GM12878 (cell line): ENCODE measurements around the gene CORO2B. TPM values are rescaled to one million over a fixed set of nuclear protein-coding genes. Genes with fewer than 3 reads are reported as not detected.

Source experiments
- ATAC-seq: fragments of 200-7000 bp; cut with Tn5 transposase; 3 replicates; pipeline ENCODE4 v1.9.1; 2020; ENCODE audit warnings: mild to moderate bottlenecking, moderate library complexity
- BruUV-seq: library from RNA; stranded (reverse); fragments of 400-500 nt; replicated peaks from 2 replicates; lab custom pipeline; 2021; lab: Mats Ljungman, UMichigan
- CTCF ChIA-PET: fragments of 300-600 bp; sonication (Branson Sonifier 250); formaldehyde crosslinking; extraction: SDS; loops from one replicate; lab custom pipeline; 2021; ENCODE audit warnings: inconsistent platforms; lab: Yijun Ruan, JAX
- POLR2A ChIA-PET: fragments of 350-600 bp; formaldehyde crosslinking; extraction: SDS; loops from one replicate; lab custom pipeline; 2021; ENCODE audit warnings: inconsistent platforms; lab: Charles Lee
- RAD21 ChIA-PET: fragments of 300-600 bp; sonication (Branson Sonifier 250); formaldehyde crosslinking; loops from one replicate; lab custom pipeline; 2023; ENCODE audit warnings: antibody characterized with exemption; ENCODE audit not compliant: unreplicated experiment; lab: Charles Lee
- SMC1A ChIA-PET: fragments of 300-600 bp; sonication (Branson Sonifier 250); formaldehyde crosslinking; loops from one replicate; lab custom pipeline; 2023; ENCODE audit not compliant: unreplicated experiment, uncharacterized antibody; lab: Charles Lee
- DNase-seq: peaks from one replicate; pipeline ENCODE4 v3.0.0-alpha.2; 2011; ENCODE audit warnings: low read depth, low spot score
- FAIRE-seq: peaks from 3 replicates; lab custom pipeline; 2011; peaks lifted over from hg19 to GRCh38; lab: Jason Lieb, UNC
- H2AFZ ChIP-seq: 2 replicates; pipeline ENCODE4 v1.6.0; 2011; ENCODE audit warnings: low read depth, low read length, control low read depth; ENCODE audit not compliant: control insufficient read depth
- H3K27ac ChIP-seq: 2 replicates; pipeline ENCODE4 v1.5.1; 2011; ENCODE audit warnings: control low read depth; ENCODE audit not compliant: control insufficient read depth, insufficient read depth
- H3K27me3 ChIP-seq, 2 experiments: replicated peaks in 1 of 2; 2 replicates each; pipeline versions ENCODE4 v1.6.0 to v1.6.1; 2011; ENCODE audit warnings: low read length in 1 of 2; ENCODE audit not compliant: control insufficient read depth in 2 of 2, insufficient read depth in 2 of 2
- H3K36me3 ChIP-seq, 2 experiments: 2 replicates each; pipeline ENCODE4 v1.5.1; 2011; ENCODE audit warnings: low read length in 1 of 2; ENCODE audit not compliant: control insufficient read depth in 2 of 2, insufficient read depth in 2 of 2
- H3K4me1 ChIP-seq: 2 replicates; pipeline ENCODE4 v1.6.1; 2011; ENCODE audit warnings: mild to moderate bottlenecking, low read length, moderate library complexity, mixed read lengths; ENCODE audit not compliant: control insufficient read depth, insufficient read depth
- H3K4me2 ChIP-seq: 2 replicates; pipeline ENCODE4 v1.6.0; 2011; ENCODE audit warnings: control low read depth; ENCODE audit not compliant: control insufficient read depth, insufficient read depth
- H3K4me3 ChIP-seq: fragments of 200-600 bp; sonication (generic); 2 replicates; pipeline ENCODE4 v1.5.1; 2016
- H3K79me2 ChIP-seq: 2 replicates; pipeline ENCODE4 v1.6.0; 2011; ENCODE audit warnings: low read length; ENCODE audit not compliant: control insufficient read depth, insufficient read depth
- H3K9ac ChIP-seq: 2 replicates; pipeline ENCODE4 v1.8.0; 2011; ENCODE audit warnings: low read length, control low read depth, mixed read lengths; ENCODE audit not compliant: control insufficient read depth, insufficient read depth
- H3K9me3 ChIP-seq: replicated peaks from 3 replicates; pipeline ENCODE4 v1.5.1; 2011; ENCODE audit warnings: mild to moderate bottlenecking, low read length; ENCODE audit not compliant: control insufficient read depth, insufficient read depth
- H4K20me1 ChIP-seq: 2 replicates; pipeline ENCODE4 v1.6.0; 2011; ENCODE audit not compliant: control insufficient read depth, insufficient read depth
- BMI1 ChIP-seq: fragments of 450-650 bp; IDR thresholded peaks from 2 replicates; pipeline ENCODE4 v1.6.1; 2016; ENCODE audit warnings: mild to moderate bottlenecking, moderate library complexity, borderline replicate concordance
- NFIC ChIP-seq: IDR thresholded peaks from 2 replicates; pipeline ENCODE4 v1.6.1; 2012; ENCODE audit warnings: low read depth, mild to moderate bottlenecking, inconsistent platforms, low read length, moderate library complexity
- POU2F2 ChIP-seq: IDR thresholded peaks from 3 replicates; pipeline ENCODE4 v1.6.1; 2011; ENCODE audit warnings: low read depth, mild to moderate bottlenecking, low read length, borderline replicate concordance
- RAD21 ChIP-seq: IDR thresholded peaks from 2 replicates; pipeline ENCODE4 v1.6.1; 2011; ENCODE audit warnings: mild to moderate bottlenecking, low read depth, low read length, moderate library complexity; ENCODE audit not compliant: insufficient read depth
- RBBP5 ChIP-seq: fragments of 200-600 bp; sonication (generic); conservative IDR thresholded peaks from 2 replicates; pipeline ENCODE4 v1.6.1; 2016
- TCF12 ChIP-seq: IDR thresholded peaks from 2 replicates; pipeline ENCODE4 v1.6.1; 2011; ENCODE audit warnings: low read depth, mild to moderate bottlenecking, low read length
- ZSCAN29 ChIP-seq: fragments of 450-650 bp; IDR thresholded peaks from 2 replicates; pipeline ENCODE4 v1.6.1; 2017; ENCODE audit warnings: mild to moderate bottlenecking, moderate library complexity
- WGBS: methylation state at CpG from one replicate; pipeline ENCODE4 v1.1.6; 2016; ENCODE audit warnings: low lambda C conversion rate; ENCODE audit not compliant: insufficient replicate concordance, insufficient coverage; ENCODE audit errors: missing lambda C conversion rate; 5-methylcytosine and 5-hydroxymethylcytosine counted together
- in situ Hi-C: fragments of 300-500 bp; cut with MboI; formaldehyde crosslinking; loops from 9 replicates; pipeline ENCODE4 v1.14.3; 2018; ENCODE audit warnings: mixed read lengths
- intact Hi-C: fragments of 100-400 bp; cut with micrococcal nuclease; formaldehyde crosslinking; loops from one replicate; pipeline ENCODE4 v1.14.2; 2022; ENCODE audit not compliant: unreplicated experiment
- polyA plus RNA-seq, 11 experiments: library from polyadenylated mRNA; depleted of rRNA in 4 of 11; unstranded in 6 of 11; stranded (reverse) in 5 of 11; fragments of >200 nt; fragmentation: Nextera tagmentation in 4 of 11; fragmentation: Illumina TruSeq in 1 of 11; extraction: Ambion mirVana in 4 of 11; extraction: Trizol in 1 of 11; gene quantifications; 1 replicate in 1 of 11; 2 replicates in 10 of 11; pipeline versions ENCODE4 v1.2.1 to v1.2.3, GENCODE V29; 2011 to 2016; ENCODE audit warnings: inconsistent platforms in 2 of 11, missing spikeins in 2 of 11, low read depth in 1 of 11
- total RNA-seq, 4 experiments: library from RNA; depleted of rRNA in 3 of 4; stranded (reverse); fragments of >200 nt in 3 of 4; fragmentation: Illumina TruSeq in 1 of 4; extraction: Trizol in 1 of 4; gene quantifications; 2 replicates each; pipeline versions ENCODE4 v1.2.1 to v1.2.3, GENCODE V29; 2013 to 2021
- TF ChIP-seq, protein P1 (sequence below): fragments of 450-650 bp; formaldehyde crosslinking; IDR thresholded peaks from 2 replicates; pipeline ENCODE4 v1.4.0; 2022; ENCODE audit warnings: mild to moderate bottlenecking, moderate library complexity
- TF ChIP-seq, protein P2 (sequence below): IDR thresholded peaks from 2 replicates; pipeline ENCODE4 v1.6.1; 2011; ENCODE audit warnings: low read depth, low read length, improper control_type of control experiment, borderline replicate concordance
- TF ChIP-seq, protein P3 (sequence below): IDR thresholded peaks from 2 replicates; pipeline ENCODE4 v1.6.1; 2011; ENCODE audit warnings: borderline replicate concordance, low read depth, mild to moderate bottlenecking, moderate library complexity, mixed read lengths, low read length; ENCODE audit not compliant: insufficient read depth; ENCODE audit errors: extremely low read length

CORO2B gene
- total and polyA plus RNA-seq, 10 of the 15 experiments (the other 5 are each of a cell fraction or from before 2014, with no cell fraction given) = 0.05 to 0.73 (median 0.13) TPM; not detected in 4

DNA sequence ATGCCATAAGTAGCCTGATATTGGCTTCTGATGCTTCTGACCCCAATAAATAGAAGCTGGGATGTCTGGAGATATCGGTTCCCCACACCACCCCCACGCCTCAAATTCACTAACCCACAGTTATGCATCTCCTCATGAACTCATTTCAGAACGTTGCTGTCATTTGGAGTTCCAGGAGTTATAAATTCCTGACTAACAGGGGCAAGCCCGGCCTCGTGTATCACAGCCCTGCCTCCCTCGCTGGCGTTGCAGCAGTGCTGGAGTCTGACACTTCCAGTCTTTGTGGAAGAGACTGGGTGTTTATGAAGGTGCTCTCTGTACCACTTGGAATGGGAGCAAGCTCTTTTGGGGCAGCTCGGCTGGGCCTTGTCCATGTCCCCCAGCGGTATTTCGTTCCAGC is 140.9 kb downstream of the CORO2B start:
- intact Hi-C loops (no loop called here), in situ Hi-C loops (no loop called here)
- RAD21 ChIA-PET = interaction anchor here (0.6 kb wide), 1 partner anchor 495 kb away, joined by 3 read pairs; no protein-coding TSS in a partner anchor
- H4K20me1 ChIP-seq = no peaks in the 10 kb centered on the region
- H3K79me2 ChIP-seq = no peaks in the 10 kb centered on the region
- CTCF ChIA-PET = interaction anchor here (1.2 to 1.5 kb wide), 2 partner anchors 46 to 155 kb away, joined by 4 to 5 read pairs; no protein-coding TSS in a partner anchor
- POLR2A ChIA-PET = no interaction called here
- no peak for TF ChIP-seq POU2F2
- no peak overlapping the region for H3K4me3 ChIP-seq
- H3K27me3 ChIP-seq = peaks cover 0 to 2% of the 10 kb centered on the region in 2 experiments; a peak in 1 of 4 replicates
- H3K4me1 ChIP-seq = no peaks in the 10 kb centered on the region
- DNase-seq = no peak
- H3K9me3 ChIP-seq = no peaks in the 10 kb centered on the region
- no peak for FAIRE-seq
- no peak overlapping the region for H3K27ac ChIP-seq
- H3K4me2 ChIP-seq = no peak overlapping the region
- H3K36me3 ChIP-seq = no peaks in the 10 kb centered on the region
- no TSS peak for BruUV-seq
- WGBS = 41% methylated on average over 10 of the region's 10 CpGs
- SMC1A ChIA-PET = no interaction called here
- H2AFZ ChIP-seq = no peak overlapping the region
- H3K9ac ChIP-seq = no peak overlapping the region
- ATAC-seq = no peak

DNA sequence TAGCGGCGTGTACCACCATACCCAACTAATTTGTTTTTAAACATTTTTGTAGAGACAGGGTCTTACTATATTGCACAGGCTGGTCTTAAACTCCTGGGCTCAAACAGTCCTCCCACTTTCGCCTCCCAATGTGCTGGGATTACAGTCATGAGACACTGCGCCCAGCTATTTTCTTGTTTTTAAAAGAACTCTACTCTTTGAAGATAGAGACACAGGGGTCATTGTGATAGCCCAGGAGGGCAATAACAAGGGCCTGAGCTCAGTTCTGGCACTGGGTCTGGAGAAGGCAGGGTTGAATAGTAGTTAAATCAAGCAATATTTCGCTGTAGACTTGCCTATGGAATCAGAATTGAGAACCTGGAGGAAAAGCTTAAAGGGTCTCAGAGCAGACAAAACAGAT is 143.1 kb downstream of the CORO2B start:
- DNase-seq = no peak
- no peaks in the 10 kb centered on the region for H3K79me2 ChIP-seq
- TF ChIP-seq NFIC (no peak), TCF12 (no peak), RAD21 (no peak), BMI1 (no peak), ZSCAN29 (no peak), RBBP5 (no peak)
- TF ChIP-seq, protein P1, sequence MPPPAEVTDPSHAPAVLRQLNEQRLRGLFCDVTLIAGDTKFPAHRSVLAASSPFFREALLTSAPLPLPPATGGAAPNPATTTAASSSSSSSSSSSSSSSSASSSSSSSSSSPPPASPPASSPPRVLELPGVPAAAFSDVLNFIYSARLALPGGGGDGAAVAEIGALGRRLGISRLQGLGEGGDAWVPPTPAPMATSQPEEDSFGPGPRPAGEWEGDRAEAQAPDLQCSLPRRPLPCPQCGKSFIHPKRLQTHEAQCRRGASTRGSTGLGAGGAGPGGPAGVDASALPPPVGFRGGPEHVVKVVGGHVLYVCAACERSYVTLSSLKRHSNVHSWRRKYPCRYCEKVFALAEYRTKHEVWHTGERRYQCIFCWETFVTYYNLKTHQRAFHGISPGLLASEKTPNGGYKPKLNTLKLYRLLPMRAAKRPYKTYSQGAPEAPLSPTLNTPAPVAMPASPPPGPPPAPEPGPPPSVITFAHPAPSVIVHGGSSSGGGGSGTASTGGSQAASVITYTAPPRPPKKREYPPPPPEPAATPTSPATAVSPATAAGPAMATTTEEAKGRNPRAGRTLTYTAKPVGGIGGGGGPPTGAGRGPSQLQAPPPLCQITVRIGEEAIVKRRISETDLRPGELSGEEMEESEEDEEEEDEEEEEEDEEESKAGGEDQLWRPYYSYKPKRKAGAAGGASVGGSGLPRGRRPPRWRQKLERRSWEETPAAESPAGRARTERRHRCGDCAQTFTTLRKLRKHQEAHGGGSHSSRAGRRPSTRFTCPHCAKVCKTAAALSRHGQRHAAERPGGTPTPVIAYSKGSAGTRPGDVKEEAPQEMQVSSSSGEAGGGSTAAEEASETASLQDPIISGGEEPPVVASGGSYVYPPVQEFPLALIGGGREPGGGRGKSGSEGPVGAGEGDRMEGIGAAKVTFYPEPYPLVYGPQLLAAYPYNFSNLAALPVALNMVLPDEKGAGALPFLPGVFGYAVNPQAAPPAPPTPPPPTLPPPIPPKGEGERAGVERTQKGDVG (CRISPR knock-in tag) = no peak
- TF ChIP-seq, protein P2, sequence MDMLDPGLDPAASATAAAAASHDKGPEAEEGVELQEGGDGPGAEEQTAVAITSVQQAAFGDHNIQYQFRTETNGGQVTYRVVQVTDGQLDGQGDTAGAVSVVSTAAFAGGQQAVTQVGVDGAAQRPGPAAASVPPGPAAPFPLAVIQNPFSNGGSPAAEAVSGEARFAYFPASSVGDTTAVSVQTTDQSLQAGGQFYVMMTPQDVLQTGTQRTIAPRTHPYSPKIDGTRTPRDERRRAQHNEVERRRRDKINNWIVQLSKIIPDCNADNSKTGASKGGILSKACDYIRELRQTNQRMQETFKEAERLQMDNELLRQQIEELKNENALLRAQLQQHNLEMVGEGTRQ = no peak
- TF ChIP-seq, protein P3, sequence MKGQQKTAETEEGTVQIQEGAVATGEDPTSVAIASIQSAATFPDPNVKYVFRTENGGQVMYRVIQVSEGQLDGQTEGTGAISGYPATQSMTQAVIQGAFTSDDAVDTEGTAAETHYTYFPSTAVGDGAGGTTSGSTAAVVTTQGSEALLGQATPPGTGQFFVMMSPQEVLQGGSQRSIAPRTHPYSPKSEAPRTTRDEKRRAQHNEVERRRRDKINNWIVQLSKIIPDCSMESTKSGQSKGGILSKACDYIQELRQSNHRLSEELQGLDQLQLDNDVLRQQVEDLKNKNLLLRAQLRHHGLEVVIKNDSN = no peak
- BruUV-seq = no TSS peak
- RAD21 ChIA-PET = no interaction called here
- in situ Hi-C loops (no loop called here), intact Hi-C loops (no loop called here)
- no peak for ATAC-seq
- no peak overlapping the region for H3K4me2 ChIP-seq
- no peak overlapping the region for H2AFZ ChIP-seq
- no peaks in the 10 kb centered on the region for H4K20me1 ChIP-seq
- POLR2A ChIA-PET = no interaction called here
- SMC1A ChIA-PET = interaction anchor here (1.4 to 1.6 kb wide), 2 partner anchors 107 to 173 kb away, joined by 4 read pairs; no protein-coding TSS in a partner anchor
- WGBS = 60% methylated on average over 5 of the region's 5 CpGs
- H3K4me3 ChIP-seq = no peak overlapping the region
- H3K27me3 ChIP-seq = peaks cover 0 to 2% of the 10 kb centered on the region in 2 experiments; a peak in 3 of 4 replicates
- no peaks in the 10 kb centered on the region for H3K9me3 ChIP-seq
- no peaks in the 10 kb centered on the region for H3K36me3 ChIP-seq
- CTCF ChIA-PET = interaction anchor here (0.7 kb wide), 1 partner anchor 9 kb away, joined by 3 read pairs; no protein-coding TSS in a partner anchor
- no peaks in the 10 kb centered on the region for H3K4me1 ChIP-seq
- H3K9ac ChIP-seq = no peak overlapping the region
- H3K27ac ChIP-seq = no peak overlapping the region
- no peak for FAIRE-seq
